Gastrocnemius medialis (tissue), 4 donors: Measurements from ENCODE around the gene ST6GALNAC1. TPM values are rescaled to one million over a fixed set of nuclear protein-coding genes. Genes with fewer than 3 reads are reported as not detected.
"Not testable (repeated sequence)": the region's sequence is repeated elsewhere in the genome, so short reads cannot be mapped to it uniquely, and the experiment has no call there.

Experiments used
- ATAC-seq, 2 donors: fragments of 150-250 bp; one replicate each; pipeline ENCODE4 v1.9.1; 2016
- DNase-seq, 2 donors: peaks; one replicate each; pipeline ENCODE4 v3.0.0-alpha.2; 2019
- H3K27ac ChIP-seq, 4 donors: fragments of 200-600 bp; sonication (generic); 1 replicate in 1 of 4; 2 replicates in 3 of 4; pipeline ENCODE4 v1.5.1; 2016 to 2018; ENCODE audit warnings: mild to moderate bottlenecking in 2 of 4, moderate library complexity in 1 of 4
- H3K27me3 ChIP-seq, 3 donors: fragments of 200-600 bp; sonication (generic) in 2 of 3; 1 replicate in 1 of 3; 2 replicates in 2 of 3; pipeline versions ENCODE4 v1.5.1 to v1.6.0; 2016 to 2019; ENCODE audit warnings: mild to moderate bottlenecking in 1 of 3, moderate library complexity in 1 of 3
- H3K36me3 ChIP-seq, 2 donors: fragments of 200-600 bp; sonication (generic) in 1 of 2; one replicate each; pipeline ENCODE4 v1.5.1; 2017 to 2018
- H3K4me1 ChIP-seq, 2 donors: fragments of 200-600 bp; sonication (generic) in 1 of 2; one replicate each; pipeline ENCODE4 v1.5.1; 2016 to 2017; ENCODE audit warnings: mild to moderate bottlenecking in 2 of 2
- H3K4me3 ChIP-seq, 4 donors: fragments of 200-600 bp; sonication (generic) in 3 of 4; 1 replicate in 1 of 4; 2 replicates in 3 of 4; pipeline ENCODE4 v1.5.1; 2016 to 2019; ENCODE audit warnings: mild to moderate bottlenecking in 2 of 4
- H3K9me3 ChIP-seq, 3 donors: fragments of 200-600 bp; sonication (generic) in 2 of 3; 1 replicate in 1 of 3; 2 replicates in 2 of 3; pipeline ENCODE4 v1.5.1; 2016 to 2019
- CTCF ChIP-seq, 5 experiments: fragments of 450-650 bp in 3 of 5; fragments of 200-600 bp in 2 of 5; sonication (generic) in 2 of 5; IDR thresholded peaks in 4 of 5; conservative IDR thresholded peaks in 1 of 5; 1 replicate in 4 of 5; 2 replicates in 1 of 5; pipeline ENCODE4 v1.5.1; 2016 to 2019; ENCODE audit warnings: antibody characterized with exemption in 5 of 5, mild to moderate bottlenecking in 3 of 5, moderate library complexity in 3 of 5
- POLR2A ChIP-seq, 2 donors: fragments of 450-650 bp; IDR thresholded peaks; one replicate each; pipeline ENCODE4 v1.6.1; 2017; ENCODE audit warnings: antibody characterized with exemption in 2 of 2, mild to moderate bottlenecking in 2 of 2, moderate library complexity in 2 of 2
- in situ Hi-C, 4 donors: fragments of 200-750 bp; cut with MboI; loops; one replicate each; pipeline versions ENCODE4 v1.15.0 to v1.8.0; 2017; ENCODE audit warnings: low sequenced_read_pairs in 4 of 4
- intact Hi-C: fragments of 100-400 bp; cut with DNase I; formaldehyde crosslinking; loops from one replicate; pipeline ENCODE4 v1.15.1; 2023; ENCODE audit warnings: low total_unique reads
- total RNA-seq, 4 donors: library from RNA; depleted of rRNA; stranded (reverse); fragments of >200 nt; gene quantifications; one replicate each; pipeline versions ENCODE4 v1.1.0 to v1.2.3, GENCODE V29; 2016

ST6GALNAC1 gene
- total RNA-seq, 4 donors from 2014 or later = 1.5 to 4.3 (median 2.0) TPM

GRCh38 chr17:76625496-76625895, 18.1 kb downstream of the ST6GALNAC1 start:
- no peak for DNase-seq
- intact Hi-C loops (no loop called here), in situ Hi-C loops (loop anchor here in 1 of 4 donors (10.0 kb wide), 1 partner anchor 101 kb away; no protein-coding TSS in a partner anchor)
- no peak for TF ChIP-seq POLR2A (IDR thresholded peaks at IDR 0.05)
- TF ChIP-seq CTCF (IDR thresholded peaks at IDR 0.05 in 4 of 5, conservative IDR thresholded peaks at IDR 0.05 in 1 of 5) = no peak
- no peaks in the 10 kb centered on the region for H3K4me1 ChIP-seq
- H3K36me3 ChIP-seq = no peaks in the 10 kb centered on the region
- no peak overlapping the region for H3K27ac ChIP-seq
- no peaks in the 10 kb centered on the region for H3K27me3 ChIP-seq
- H3K4me3 ChIP-seq = no peak overlapping the region
- H3K9me3 ChIP-seq = no peaks in the 10 kb centered on the region
- no peak for ATAC-seq

- ATAC-seq (peak; percentile 85 to 94), DNase-seq (peak; percentile 37 to 56)
- intact Hi-C loops = loop anchor here (1.0 kb wide), 1 partner anchor 100 kb away; no protein-coding TSS in a partner anchor
- no peaks in the 10 kb centered on the region for H3K9me3 ChIP-seq
- H3K4me1 ChIP-seq = no peaks in the 10 kb centered on the region
- H3K27ac ChIP-seq = no peak overlapping the region
- TF ChIP-seq POLR2A (IDR thresholded peaks at IDR 0.05) = no peak
- TF ChIP-seq CTCF (IDR thresholded peaks at IDR 0.05 in 4 of 5, conservative IDR thresholded peaks at IDR 0.05 in 1 of 5) = peak; percentile 78 to 97 (median 86)
- no peak overlapping the region for H3K4me3 ChIP-seq
- no peaks in the 10 kb centered on the region for H3K27me3 ChIP-seq
- in situ Hi-C loops = loop anchor here in 2 of 4 donors (5.0 to 10.0 kb wide), 2 partner anchors 99 to 101 kb away; no protein-coding TSS in a partner anchor
- H3K36me3 ChIP-seq = no peaks in the 10 kb centered on the region
Observed at GRCh38 chr17:76623271-76624146, 20.0 kb downstream of the ST6GALNAC1 start.

- intact Hi-C loops (no loop called here), in situ Hi-C loops (no loop called here)
- Histone ChIP-seq H3K36me3 (no peaks in the 10 kb centered on the region), H3K27me3 (no peaks in the 10 kb centered on the region), H3K4me3 (no peak overlapping the region), H3K9me3 (no peaks in the 10 kb centered on the region), H3K4me1 (no peaks in the 10 kb centered on the region), H3K27ac (no peak overlapping the region)
- DNase-seq (no peak), ATAC-seq (no peak)
- no peak for TF ChIP-seq CTCF (IDR thresholded peaks at IDR 0.05 in 4 of 5, conservative IDR thresholded peaks at IDR 0.05 in 1 of 5)
- no peak for TF ChIP-seq POLR2A (IDR thresholded peaks at IDR 0.05)
Observed at GRCh38 chr17:76617838-76618237, 25.7 kb downstream of the ST6GALNAC1 start.

GRCh38 chr17:76614912-76615617, 28.5 kb downstream of the ST6GALNAC1 start:
- Histone ChIP-seq H3K27me3 (no peaks in the 10 kb centered on the region), H3K4me1 (no peaks in the 10 kb centered on the region), H3K4me3 (no peak overlapping the region), H3K27ac (no peak overlapping the region), H3K36me3 (no peaks in the 10 kb centered on the region), H3K9me3 (no peaks in the 10 kb centered on the region)
- no peak for TF ChIP-seq CTCF (IDR thresholded peaks at IDR 0.05 in 4 of 5, conservative IDR thresholded peaks at IDR 0.05 in 1 of 5)
- no peak for TF ChIP-seq POLR2A (IDR thresholded peaks at IDR 0.05)
- in situ Hi-C loops (no loop called here), intact Hi-C loops (no loop called here)
- no peak for DNase-seq
- ATAC-seq = no peak

- H3K36me3 ChIP-seq, H3K4me1 ChIP-seq, intact Hi-C loops, DNase-seq, H3K4me3 ChIP-seq, H3K9me3 ChIP-seq, H3K27ac ChIP-seq, H3K27me3 ChIP-seq, in situ Hi-C loops, ATAC-seq: not testable (repeated sequence)
Observed at GRCh38 chr17:76614064-76614759, 29.3 kb downstream of the ST6GALNAC1 start.
